A673 (cell line): ENCODE data around the gene HBS1L. TPM values are rescaled to one million over a fixed set of nuclear protein-coding genes. Genes with fewer than 3 reads are reported as not detected.

ENCODE experiments used
- BruUV-seq: library from RNA; stranded (reverse); fragments of 400-500 nt; replicated peaks from 2 replicates; lab custom pipeline; 2021; lab: Mats Ljungman, UMichigan
- CTCF ChIA-PET: fragments of 300-600 bp; sonication (Branson Sonifier 250); formaldehyde crosslinking; loops from one replicate; lab custom pipeline; 2022; ENCODE audit warnings: antibody characterized with exemption; lab: Charles Lee
- POLR2A ChIA-PET: fragments of 300-600 bp; sonication (Branson Sonifier 250); formaldehyde crosslinking; loops from one replicate; lab custom pipeline; 2022; ENCODE audit warnings: antibody characterized with exemption; ENCODE audit not compliant: low non-redundant PET; lab: Charles Lee
- DNase-seq: peaks from one replicate; pipeline ENCODE4 v3.0.0-alpha.2; 2015; ENCODE audit warnings: low spot score
- H3K27ac ChIP-seq: fragments of 200-600 bp; sonication (generic); 2 replicates; pipeline ENCODE4 v1.5.1; 2016; ENCODE audit warnings: mixed run types, low read depth, mild to moderate bottlenecking, mixed read lengths, antibody characterized with exemption, low read length; ENCODE audit not compliant: poor library complexity, severe bottlenecking
- H3K27me3 ChIP-seq: fragments of 200-600 bp; sonication (generic); replicated peaks from 2 replicates; pipeline ENCODE4 v1.6.1; 2017; ENCODE audit warnings: mixed run types, low read depth, mild to moderate bottlenecking, mixed read lengths, antibody characterized with exemption, low read length; ENCODE audit not compliant: insufficient read depth, poor library complexity
- H3K36me3 ChIP-seq: fragments of 200-600 bp; sonication (generic); 2 replicates; pipeline ENCODE4 v1.6.1; 2016; ENCODE audit warnings: mixed run types, mild to moderate bottlenecking, mixed read lengths, antibody characterized with exemption, low read length; ENCODE audit not compliant: insufficient read depth, poor library complexity, severe bottlenecking
- H3K4me1 ChIP-seq: fragments of 200-600 bp; sonication (generic); 2 replicates; pipeline ENCODE4 v1.6.1; 2017; ENCODE audit warnings: mixed run types, mild to moderate bottlenecking, mixed read lengths, antibody characterized with exemption, low read length; ENCODE audit not compliant: insufficient read depth, poor library complexity, severe bottlenecking
- H3K4me3 ChIP-seq: fragments of 200-600 bp; sonication (generic); 2 replicates; pipeline ENCODE4 v1.5.1; 2016; ENCODE audit warnings: low read depth, mixed run types, mild to moderate bottlenecking, mixed read lengths, low read length; ENCODE audit not compliant: poor library complexity, severe bottlenecking
- H3K9me3 ChIP-seq: fragments of 200-600 bp; sonication (generic); 2 replicates; pipeline ENCODE4 v1.6.1; 2016; ENCODE audit warnings: mixed run types, low read depth, mild to moderate bottlenecking, mixed read lengths, antibody characterized with exemption, low read length; ENCODE audit not compliant: poor library complexity, severe bottlenecking
- CTCF ChIP-seq: fragments of 300-800, 200-600 bp; sonication (generic); conservative IDR thresholded peaks from 2 replicates; pipeline ENCODE4 v1.5.1; 2017; ENCODE audit warnings: low read depth, mild to moderate bottlenecking, antibody characterized with exemption, low read length, moderate library complexity, mixed read lengths
- EZH2 ChIP-seq: fragments of 200-600 bp; sonication (generic); IDR thresholded peaks from 2 replicates; pipeline ENCODE4 v1.6.1; 2017; ENCODE audit warnings: borderline replicate concordance, low read depth, mild to moderate bottlenecking, mixed read lengths, antibody characterized with exemption, low read length; ENCODE audit not compliant: poor library complexity, severe bottlenecking
- intact Hi-C: fragments of 100-400 bp; cut with micrococcal nuclease; formaldehyde crosslinking; loops from one replicate; pipeline ENCODE4 v1.10.0; 2022; ENCODE audit not compliant: unreplicated experiment
- total RNA-seq: library from RNA; stranded (reverse); gene quantifications from 2 replicates; pipeline ENCODE4 v1.2.3, GENCODE V29; 2021

The HBS1L gene
- total RNA-seq, 1 experiment from 2014 or later, result 106 TPM

GRCh38 chr6:134995536-134995935 lies 59.1 kb downstream of the HBS1L start:
- ChIA-PET CTCF (no interaction called here), POLR2A (no interaction called here)
- no peaks in the 10 kb centered on the region for H3K27me3 ChIP-seq
- H3K36me3 ChIP-seq, result peaks cover 28% of the 10 kb centered on the region
- H3K4me1 ChIP-seq, result no peaks in the 10 kb centered on the region
- BruUV-seq, result no TSS peak
- no peak for DNase-seq
- intact Hi-C loops, result no loop called here
- H3K9me3 ChIP-seq, result no peaks in the 10 kb centered on the region
- H3K27ac ChIP-seq, result no peak overlapping the region
- H3K4me3 ChIP-seq, result no peak overlapping the region
- TF ChIP-seq CTCF (no peak), EZH2 (no peak)

GRCh38 chr6:134994431-134994830 lies 60.2 kb downstream of the HBS1L start:
- H3K4me3 ChIP-seq, result no peak overlapping the region
- no peaks in the 10 kb centered on the region for H3K4me1 ChIP-seq
- DNase-seq, result no peak
- BruUV-seq, result no TSS peak
- H3K9me3 ChIP-seq, result no peaks in the 10 kb centered on the region
- H3K27ac ChIP-seq, result no peak overlapping the region
- TF ChIP-seq EZH2, result no peak
- no peak for TF ChIP-seq CTCF
- H3K36me3 ChIP-seq, result peaks cover 28% of the 10 kb centered on the region
- ChIA-PET CTCF (no interaction called here), POLR2A (interaction anchor here (0.5 kb wide), 1 partner anchor 10 kb away, joined by 3 read pairs; no protein-coding TSS in a partner anchor)
- no peaks in the 10 kb centered on the region for H3K27me3 ChIP-seq
- intact Hi-C loops, result no loop called here

GRCh38 chr6:134992155-134992554 lies 62.5 kb downstream of the HBS1L start:
- CTCF ChIA-PET, result no interaction called here
- H3K27me3 ChIP-seq, result no peaks in the 10 kb centered on the region
- intact Hi-C loops, result no loop called here
- POLR2A ChIA-PET, result no interaction called here
- no TSS peak for BruUV-seq
- no peak overlapping the region for H3K4me3 ChIP-seq
- TF ChIP-seq EZH2, result no peak
- TF ChIP-seq CTCF, result no peak
- no peaks in the 10 kb centered on the region for H3K9me3 ChIP-seq
- H3K36me3 ChIP-seq, result peaks cover 28% of the 10 kb centered on the region
- H3K4me1 ChIP-seq, result no peaks in the 10 kb centered on the region
- DNase-seq, result no peak
- no peak overlapping the region for H3K27ac ChIP-seq
